Measurements from ENCODE around the gene IMMP2L. TPM values are rescaled to one million over a fixed set of nuclear protein-coding genes. Genes with fewer than 3 reads are reported as not detected.

The IMMP2L gene
- total and polyA plus RNA-seq, 2 experiments from 2014 or later: 10.1 to 10.4 TPM

- no peaks in the 10 kb centered on the region for H3K36me3 ChIP-seq (ENCODE audit: low read depth)
- no peak overlapping the region for H3K4me2 ChIP-seq (ENCODE audit: unreplicated experiment)
- H3F3A ChIP-seq (ENCODE audit: insufficient read depth): no peaks in the 10 kb centered on the region
- H3K9me2 ChIP-seq (ENCODE audit: insufficient read depth): 0 out of 2 replicates have a peak, but pooled peaks cover 4% of the 10 kb centered on the region
- no peaks in the 10 kb centered on the region for H4K20me1 ChIP-seq (ENCODE audit: insufficient read depth)
- no peak overlapping the region for H3K9ac ChIP-seq
- H3K4me1 ChIP-seq (ENCODE audit: insufficient read depth): no peaks in the 10 kb centered on the region
- H3K27me3 ChIP-seq (replicated peaks; ENCODE audit: insufficient read depth): no peaks in the 10 kb centered on the region
- no peaks in the 10 kb centered on the region for H3K79me2 ChIP-seq (ENCODE audit: insufficient read depth)
- no peaks in the 10 kb centered on the region for H3K9me3 ChIP-seq (ENCODE audit: low read depth)
- in situ Hi-C loops (cut with MboI): loop anchor here (25.0 kb wide), 1 partner anchor 394 kb away; no protein-coding TSS in a partner anchor
- DNase-seq: no peak
- H3K4me3 ChIP-seq: no peak overlapping the region
- H3K27ac ChIP-seq: no peak overlapping the region
- TF ChIP-seq EZH2phosphoT487 (IDR thresholded peaks at IDR 0.05; ENCODE audit: insufficient read depth, low read depth): no peak
- TF ChIP-seq EZH2 (IDR thresholded peaks at IDR 0.05; ENCODE audit: insufficient read depth, poor library complexity, severe bottlenecking): no peak
- no peak overlapping the region for H2AFZ ChIP-seq
Observed at GRCh38 chr7:111343017-111343416, 219.3 kb downstream of the IMMP2L start.

GRCh38 chr7:111339006-111339405 is 223.3 kb downstream of the IMMP2L start:
- no peak overlapping the region for H3K27ac ChIP-seq
- in situ Hi-C loops (cut with MboI): loop anchor here (25.0 kb wide), 1 partner anchor 398 kb away; no protein-coding TSS in a partner anchor

GRCh38 chr7:111333010-111333409 is 229.3 kb downstream of the IMMP2L start:
- 88 to 100% methylated on average over 1 of the region's 1 CpG for WGBS, 2 experiments (ENCODE audit: low coverage in 1 of 2, low lambda C conversion rate in 2 of 2, missing lambda C conversion rate in 2 of 2)
- DNase-seq: no peak
- H3K36me3 ChIP-seq (ENCODE audit: low read depth): no peaks in the 10 kb centered on the region
- no peaks in the 10 kb centered on the region for H3F3A ChIP-seq (ENCODE audit: insufficient read depth)
- no peak overlapping the region for H3K4me3 ChIP-seq
- no peak overlapping the region for H2AFZ ChIP-seq
- no peaks in the 10 kb centered on the region for H3K4me1 ChIP-seq (ENCODE audit: insufficient read depth)
- no peaks in the 10 kb centered on the region for H3K79me2 ChIP-seq (ENCODE audit: insufficient read depth)
- in situ Hi-C loops (cut with MboI): loop anchor here (25.0 kb wide), 1 partner anchor 404 kb away; no protein-coding TSS in a partner anchor
- no peaks in the 10 kb centered on the region for H3K27me3 ChIP-seq (replicated peaks; ENCODE audit: insufficient read depth)
- H3K9me2 ChIP-seq (ENCODE audit: insufficient read depth): no peaks in the 10 kb centered on the region
- no peaks in the 10 kb centered on the region for H3K9me3 ChIP-seq (ENCODE audit: low read depth)
- H3K9ac ChIP-seq: no peak overlapping the region
- no peak overlapping the region for H3K4me2 ChIP-seq (ENCODE audit: unreplicated experiment)
- H3K27ac ChIP-seq: no peak overlapping the region
- TF ChIP-seq EZH2 (IDR thresholded peaks at IDR 0.05; ENCODE audit: insufficient read depth, poor library complexity, severe bottlenecking) (no peak), EZH2phosphoT487 (IDR thresholded peaks at IDR 0.05; ENCODE audit: insufficient read depth, low read depth) (no peak)
- H4K20me1 ChIP-seq (ENCODE audit: insufficient read depth): no peaks in the 10 kb centered on the region

More at GRCh38 chr7:111339006-111339405, 223.3 kb downstream of the IMMP2L start:
- Histone ChIP-seq H3K27me3 (replicated peaks; ENCODE audit: insufficient read depth) (no peaks in the 10 kb centered on the region), H3F3A (ENCODE audit: insufficient read depth) (no peaks in the 10 kb centered on the region), H4K20me1 (ENCODE audit: insufficient read depth) (no peaks in the 10 kb centered on the region), H3K4me3 (no peak overlapping the region), H3K9me3 (ENCODE audit: low read depth) (no peaks in the 10 kb centered on the region), H3K4me2 (ENCODE audit: unreplicated experiment) (no peak overlapping the region), H3K36me3 (ENCODE audit: low read depth) (no peaks in the 10 kb centered on the region), H2AFZ (no peak overlapping the region), H3K9ac (no peak overlapping the region), H3K9me2 (ENCODE audit: insufficient read depth) (no peaks in the 10 kb centered on the region), H3K79me2 (ENCODE audit: insufficient read depth) (no peaks in the 10 kb centered on the region), H3K4me1 (ENCODE audit: insufficient read depth) (no peaks in the 10 kb centered on the region)
- no peak for TF ChIP-seq EZH2 (IDR thresholded peaks at IDR 0.05; ENCODE audit: insufficient read depth, poor library complexity, severe bottlenecking)
- no peak for TF ChIP-seq EZH2phosphoT487 (IDR thresholded peaks at IDR 0.05; ENCODE audit: insufficient read depth, low read depth)
- 4 to 6% methylated on average over 1 of the region's 1 CpG for WGBS, 2 experiments (ENCODE audit: low coverage in 1 of 2, low lambda C conversion rate in 2 of 2, missing lambda C conversion rate in 2 of 2)
- DNase-seq: no peak

- no peaks in the 10 kb centered on the region for H3K27me3 ChIP-seq (replicated peaks; ENCODE audit: insufficient read depth)
- no peaks in the 10 kb centered on the region for H3K36me3 ChIP-seq (ENCODE audit: low read depth)
- H2AFZ ChIP-seq: no peak overlapping the region
- in situ Hi-C loops (cut with MboI): loop anchor here (25.0 kb wide), 1 partner anchor 407 kb away; no protein-coding TSS in a partner anchor
- no peaks in the 10 kb centered on the region for H3K9me3 ChIP-seq (ENCODE audit: low read depth)
- H4K20me1 ChIP-seq (ENCODE audit: insufficient read depth): no peaks in the 10 kb centered on the region
- no peak overlapping the region for H3K4me3 ChIP-seq
- H3K4me1 ChIP-seq (ENCODE audit: insufficient read depth): no peaks in the 10 kb centered on the region
- TF ChIP-seq EZH2 (IDR thresholded peaks at IDR 0.05; ENCODE audit: insufficient read depth, poor library complexity, severe bottlenecking) (no peak), EZH2phosphoT487 (IDR thresholded peaks at IDR 0.05; ENCODE audit: insufficient read depth, low read depth) (no peak)
- 59 to 88% methylated on average over 1 of the region's 1 CpG for WGBS, 2 experiments (ENCODE audit: low coverage in 1 of 2, low lambda C conversion rate in 2 of 2, missing lambda C conversion rate in 2 of 2)
- H3K4me2 ChIP-seq (ENCODE audit: unreplicated experiment): no peak overlapping the region
- DNase-seq: no peak
- no peaks in the 10 kb centered on the region for H3F3A ChIP-seq (ENCODE audit: insufficient read depth)
- H3K27ac ChIP-seq: no peak overlapping the region
- no peaks in the 10 kb centered on the region for H3K9me2 ChIP-seq (ENCODE audit: insufficient read depth)
- no peak overlapping the region for H3K9ac ChIP-seq
- H3K79me2 ChIP-seq (ENCODE audit: insufficient read depth): no peaks in the 10 kb centered on the region
Observed at GRCh38 chr7:111330235-111330523, 232.1 kb downstream of the IMMP2L start.

Measured in GM23248 (cell line).